ENCODE data around the gene ZSWIM1. TPM values are rescaled to one million over a fixed set of nuclear protein-coding genes. Genes with fewer than 3 reads are reported as not detected.

Gene ZSWIM1
- total RNA-seq, 1 experiment from 2014 or later: 7.6 TPM

GRCh38 chr20:45848969-45849582 is 32.0 kb upstream of the ZSWIM1 start:
- no peaks in the 10 kb centered on the region for H3K9me3 Mint-ChIP-seq (ENCODE audit: unreplicated experiment)
- TF ChIP-seq CTCF (IDR thresholded peaks at IDR 0.05; ENCODE audit: unreplicated experiment): no peak
- no TSS peak for BruUV-seq (replicated peaks)
- DNase-seq (ENCODE audit: unreplicated experiment): no peak
- no peaks in the 10 kb centered on the region for H3K4me1 Mint-ChIP-seq (ENCODE audit: insufficient read depth, unreplicated experiment)
- ChIA-PET CTCF (interaction anchor here (0.6 to 1.9 kb wide), 4 partner anchors 10 to 109 kb away, joined by 3 to 4 read pairs (median 4); no protein-coding TSS in a partner anchor), POLR2A (interaction anchor here (0.7 to 0.9 kb wide), 3 partner anchors 7 to 100 kb away, joined by 4 read pairs; no protein-coding TSS in a partner anchor)
- intact Hi-C loops (cut with micrococcal nuclease): no loop called here
- no peak overlapping the region for H3K4me3 Mint-ChIP-seq (ENCODE audit: unreplicated experiment)
- peaks cover 40% of the 10 kb centered on the region for H3K36me3 Mint-ChIP-seq (ENCODE audit: insufficient read depth, unreplicated experiment)
- H3K27ac Mint-ChIP-seq (ENCODE audit: low read depth, unreplicated experiment): no peak overlapping the region
- no peaks in the 10 kb centered on the region for H3K27me3 Mint-ChIP-seq (ENCODE audit: insufficient read depth, unreplicated experiment)

GRCh38 chr20:45850238-45850637 is 30.8 kb upstream of the ZSWIM1 start:
- Mint-ChIP-seq H3K4me3 (ENCODE audit: unreplicated experiment) (no peak overlapping the region), H3K27me3 (ENCODE audit: insufficient read depth, unreplicated experiment) (no peaks in the 10 kb centered on the region), H3K9me3 (ENCODE audit: unreplicated experiment) (no peaks in the 10 kb centered on the region), H3K27ac (ENCODE audit: low read depth, unreplicated experiment) (no peak overlapping the region), H3K36me3 (ENCODE audit: insufficient read depth, unreplicated experiment) (peaks cover 41% of the 10 kb centered on the region), H3K4me1 (ENCODE audit: insufficient read depth, unreplicated experiment) (no peaks in the 10 kb centered on the region)
- intact Hi-C loops (cut with micrococcal nuclease): no loop called here
- CTCF ChIA-PET: interaction anchor here (1.9 kb wide), 1 partner anchor 51 kb away, joined by 4 read pairs; no protein-coding TSS in a partner anchor
- BruUV-seq (replicated peaks): no TSS peak
- POLR2A ChIA-PET: interaction anchor here (0.7 kb wide), 1 partner anchor 1500 kb away, joined by 3 read pairs; no protein-coding TSS in a partner anchor
- TF ChIP-seq CTCF (IDR thresholded peaks at IDR 0.05; ENCODE audit: unreplicated experiment): no peak
- DNase-seq (ENCODE audit: unreplicated experiment): no peak

GRCh38 chr20:45850926-45851325 is 30.1 kb upstream of the ZSWIM1 start:
- H3K4me1 Mint-ChIP-seq (ENCODE audit: insufficient read depth, unreplicated experiment): no peaks in the 10 kb centered on the region
- H3K27me3 Mint-ChIP-seq (ENCODE audit: insufficient read depth, unreplicated experiment): no peaks in the 10 kb centered on the region
- H3K36me3 Mint-ChIP-seq (ENCODE audit: insufficient read depth, unreplicated experiment): peaks cover 36% of the 10 kb centered on the region
- POLR2A ChIA-PET: interaction anchor here (0.5 to 1.2 kb wide), 3 partner anchors 8 to 352 kb away, joined by 3 to 4 read pairs (median 3); partner anchors contain the start of gene SNX21
- intact Hi-C loops (cut with micrococcal nuclease): no loop called here
- no peak overlapping the region for H3K27ac Mint-ChIP-seq (ENCODE audit: low read depth, unreplicated experiment)
- no TSS peak for BruUV-seq (replicated peaks)
- H3K4me3 Mint-ChIP-seq (ENCODE audit: unreplicated experiment): no peak overlapping the region
- CTCF ChIA-PET: interaction anchor here (1.7 kb wide), 1 partner anchor 12 kb away, joined by 4 read pairs; no protein-coding TSS in a partner anchor
- no peaks in the 10 kb centered on the region for H3K9me3 Mint-ChIP-seq (ENCODE audit: unreplicated experiment)
- no peak for DNase-seq (ENCODE audit: unreplicated experiment)
- no peak for TF ChIP-seq CTCF (IDR thresholded peaks at IDR 0.05; ENCODE audit: unreplicated experiment)

GRCh38 chr20:45851501-45851900 is 29.5 kb upstream of the ZSWIM1 start:
- BruUV-seq (replicated peaks): no TSS peak
- ChIA-PET CTCF (interaction anchor here (0.6 to 1.7 kb wide), 2 partner anchors 12 to 63 kb away, joined by 3 to 4 read pairs; no protein-coding TSS in a partner anchor), POLR2A (interaction anchor here (1.0 to 1.2 kb wide), 2 partner anchors 9 to 18 kb away, joined by 3 to 4 read pairs; partner anchors contain the start of gene SNX21)
- intact Hi-C loops (cut with micrococcal nuclease): no loop called here
- H3K27ac Mint-ChIP-seq (ENCODE audit: low read depth, unreplicated experiment): no peak overlapping the region
- DNase-seq (ENCODE audit: unreplicated experiment): no peak
- no peak overlapping the region for H3K4me3 Mint-ChIP-seq (ENCODE audit: unreplicated experiment)
- no peaks in the 10 kb centered on the region for H3K9me3 Mint-ChIP-seq (ENCODE audit: unreplicated experiment)
- H3K36me3 Mint-ChIP-seq (ENCODE audit: insufficient read depth, unreplicated experiment): peaks cover 30% of the 10 kb centered on the region
- H3K27me3 Mint-ChIP-seq (ENCODE audit: insufficient read depth, unreplicated experiment): no peaks in the 10 kb centered on the region
- TF ChIP-seq CTCF (IDR thresholded peaks at IDR 0.05; ENCODE audit: unreplicated experiment): no peak
- no peaks in the 10 kb centered on the region for H3K4me1 Mint-ChIP-seq (ENCODE audit: insufficient read depth, unreplicated experiment)

Data from MCF 10A (cell line).